GM12891 (cell line): ENCODE results near the gene CRTAP.

Source experiments
- POLR2A ChIP-seq: IDR thresholded peaks from 2 replicates; pipeline ENCODE4 v1.6.1; 2011; ENCODE audit warnings: low read depth, low read length, control low read depth
- SPI1 ChIP-seq: IDR thresholded peaks from 2 replicates; pipeline ENCODE4 v1.6.1; 2011; ENCODE audit warnings: low read depth, low read length, control low read depth

DNA sequence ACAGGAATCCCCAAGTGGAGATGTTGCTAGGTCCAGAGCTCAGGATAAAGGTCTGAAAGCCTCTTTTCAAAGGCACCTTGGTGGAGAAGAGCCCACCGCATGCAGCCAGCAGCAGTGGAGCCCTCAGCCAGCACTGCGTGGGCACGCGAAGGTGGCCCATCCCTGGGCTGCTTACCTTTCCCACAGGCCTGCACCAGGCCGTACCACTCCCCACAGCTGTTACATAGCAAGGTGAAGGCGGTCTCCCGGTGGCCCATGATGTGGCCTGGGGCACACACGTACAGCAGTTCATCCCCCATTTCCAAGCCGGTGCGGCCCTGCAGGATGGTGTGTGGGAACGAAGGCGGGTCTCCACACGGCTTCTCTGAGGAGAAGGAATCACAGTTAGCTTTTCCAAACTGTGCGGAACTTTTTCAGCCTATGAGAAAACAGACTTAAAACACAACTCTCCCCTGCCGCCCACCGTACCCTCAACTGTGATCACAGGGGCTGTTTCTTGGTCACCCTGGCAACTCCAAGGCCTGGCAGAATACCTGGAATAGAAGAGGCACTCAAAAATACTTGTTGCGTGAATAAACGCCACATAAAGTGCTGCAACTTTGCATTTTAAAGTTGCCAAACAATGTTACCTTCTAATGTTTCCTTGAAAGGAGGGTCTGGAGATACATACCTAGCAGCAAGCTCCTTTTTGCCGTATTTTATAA lies 61.0 kb downstream of the CRTAP start:
- TF ChIP-seq POLR2A = no peak
- TF ChIP-seq SPI1 = no peak
